ENCODE measurements around the gene CMSS1.

The CMSS1 gene

DNA sequence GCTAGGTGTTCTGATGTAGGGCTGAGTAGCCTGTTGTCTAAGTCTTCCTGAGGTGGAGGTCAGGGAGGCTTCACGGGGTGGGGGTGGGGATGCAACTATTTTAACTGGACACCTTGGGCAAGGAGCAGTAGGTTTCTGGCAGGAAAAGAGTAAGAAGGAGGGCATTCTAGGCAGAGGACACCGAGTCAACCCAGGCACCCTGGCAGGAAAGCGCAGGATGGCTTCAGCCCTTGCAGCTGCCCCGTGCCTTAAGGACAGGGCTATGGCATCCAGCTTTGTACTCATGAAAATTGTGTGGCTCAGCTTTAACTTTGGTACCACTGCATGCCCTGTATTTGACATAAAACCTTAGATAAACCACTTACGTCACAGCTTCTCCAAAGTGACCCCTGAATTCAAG, 303.0 kb downstream of the CMSS1 start:
- no peak for DNase-seq

DNA sequence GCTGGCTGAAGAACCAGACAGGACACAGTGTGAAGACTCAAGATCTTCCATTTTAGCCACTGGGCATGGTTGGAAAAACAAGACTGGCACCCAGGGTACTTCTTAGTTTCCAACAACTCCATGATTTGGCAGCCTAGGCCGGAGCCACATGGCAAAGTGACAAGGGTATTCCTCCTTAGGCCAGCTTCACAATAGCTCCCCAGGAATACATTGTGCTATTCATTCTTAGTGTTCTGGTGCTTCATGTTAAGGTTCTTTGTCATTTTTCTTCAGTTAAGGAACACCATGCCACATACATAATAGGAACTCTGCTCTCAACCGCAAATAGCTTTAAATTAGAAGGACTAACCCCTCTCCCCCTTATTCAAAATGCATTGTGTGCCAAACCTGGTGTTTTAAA, 304.7 kb downstream of the CMSS1 start:
- no peak for DNase-seq

GRCh38 chr3:100123112-100123511, 305.4 kb downstream of the CMSS1 start:
- no peak for DNase-seq

DNA sequence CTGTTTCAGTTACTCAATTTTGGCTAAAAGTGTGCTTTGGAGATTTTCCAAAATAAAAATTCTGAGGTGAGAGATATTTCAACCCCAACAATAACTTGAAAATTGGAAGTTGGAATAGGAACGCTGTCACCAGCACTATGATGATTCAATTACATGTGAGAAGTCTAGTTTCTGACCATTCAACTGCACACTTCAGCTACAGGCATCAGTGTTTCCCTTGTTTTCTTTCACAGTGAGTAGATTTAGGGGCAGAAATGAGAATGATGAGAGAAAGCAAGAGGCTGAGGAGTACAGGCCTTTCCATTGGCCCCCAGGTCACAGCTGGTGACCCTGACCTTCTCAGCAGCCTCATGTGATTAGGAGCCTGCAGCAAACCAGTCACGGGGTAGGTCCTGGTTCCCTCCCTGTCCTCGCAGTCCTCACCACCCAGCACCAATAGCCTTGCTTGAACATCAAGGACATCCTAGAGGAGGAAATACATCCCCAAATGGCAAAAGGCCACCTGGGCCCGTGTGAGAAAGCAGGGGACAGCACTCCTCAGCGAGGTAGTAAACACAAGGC, 306.6 kb downstream of the CMSS1 start:
- DNase-seq = no peak

DNA sequence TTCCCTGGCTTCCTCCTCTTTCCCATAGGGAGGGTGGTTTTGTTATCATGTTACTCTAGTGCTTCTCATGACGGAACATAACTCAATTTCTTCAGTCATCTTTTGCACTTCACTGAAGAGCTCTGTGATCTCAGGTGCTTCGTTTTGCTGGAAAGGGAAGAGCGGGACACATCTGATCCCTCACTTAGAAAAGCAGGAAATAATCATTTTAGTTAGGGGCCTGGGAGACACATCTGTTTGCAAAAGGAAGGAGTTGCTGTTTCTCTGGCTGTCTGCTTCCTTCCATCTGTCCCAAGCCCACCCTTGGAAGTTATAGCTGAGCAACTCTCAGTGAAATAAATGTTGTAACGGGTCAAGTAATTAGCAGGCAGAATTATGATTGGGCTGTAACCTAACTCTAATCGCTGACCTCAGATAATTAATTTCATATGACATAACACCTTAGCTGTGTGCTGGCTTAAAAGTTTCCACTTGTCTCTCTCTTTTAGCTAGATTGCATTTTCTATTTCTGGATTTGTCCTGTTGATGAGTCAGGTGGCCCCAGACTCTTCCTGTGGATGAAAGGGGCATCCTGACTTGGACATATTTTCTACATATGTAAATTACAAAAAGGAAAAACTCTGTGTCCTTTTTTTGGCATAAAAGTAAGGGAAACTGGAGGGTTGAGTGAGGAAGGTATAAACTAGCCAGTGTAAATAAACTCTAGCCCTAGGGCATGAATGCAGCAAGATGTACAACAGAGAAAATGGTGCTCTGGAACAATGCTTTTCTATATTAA, 307.7 kb downstream of the CMSS1 start:
- DNase-seq = no peak

DNA sequence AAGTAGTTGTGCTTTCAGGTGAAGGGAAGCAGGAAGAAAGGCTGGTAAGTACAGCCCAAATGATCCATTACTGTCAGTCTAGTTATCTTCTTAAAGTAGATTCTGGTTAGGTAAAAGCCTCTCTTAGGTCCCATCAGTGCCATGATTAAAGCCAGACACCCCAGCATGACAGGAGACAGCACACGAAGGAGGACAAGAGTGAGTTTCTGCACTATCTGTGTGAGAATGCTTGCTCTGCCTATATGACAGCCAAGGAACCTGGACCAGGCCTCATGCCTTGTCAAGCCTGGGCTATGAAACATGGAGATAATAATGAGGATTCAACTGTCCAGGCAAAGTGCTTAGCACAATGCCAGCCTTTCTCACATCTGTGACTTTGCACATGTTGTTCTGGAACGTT, 310.1 kb downstream of the CMSS1 start:
- DNase-seq = no peak

DNA sequence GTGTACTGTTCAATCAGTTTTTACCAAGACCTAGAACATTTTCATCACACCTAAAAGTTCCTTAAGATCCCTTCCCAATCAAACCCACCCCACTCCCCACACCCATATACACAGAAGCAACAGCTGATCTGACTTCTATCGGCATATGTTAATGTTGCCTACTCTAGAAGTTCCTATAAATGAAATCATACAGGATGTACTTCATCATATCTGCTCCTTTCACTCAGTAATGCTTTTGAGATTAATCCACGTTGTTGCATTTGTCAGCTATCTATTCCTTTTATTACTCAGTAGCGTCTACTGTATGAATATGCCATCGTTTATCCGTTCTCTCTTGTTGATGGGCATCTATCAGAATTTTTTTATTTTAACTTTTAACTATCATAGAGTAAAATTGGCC, 310.9 kb downstream of the CMSS1 start:
- no peak for DNase-seq

GRCh38 chr3:100129941-100130340, 312.3 kb downstream of the CMSS1 start:
- DNase-seq = no peak

GRCh38 chr3:100131241-100131640, 313.6 kb downstream of the CMSS1 start:
- DNase-seq = no peak

DNA sequence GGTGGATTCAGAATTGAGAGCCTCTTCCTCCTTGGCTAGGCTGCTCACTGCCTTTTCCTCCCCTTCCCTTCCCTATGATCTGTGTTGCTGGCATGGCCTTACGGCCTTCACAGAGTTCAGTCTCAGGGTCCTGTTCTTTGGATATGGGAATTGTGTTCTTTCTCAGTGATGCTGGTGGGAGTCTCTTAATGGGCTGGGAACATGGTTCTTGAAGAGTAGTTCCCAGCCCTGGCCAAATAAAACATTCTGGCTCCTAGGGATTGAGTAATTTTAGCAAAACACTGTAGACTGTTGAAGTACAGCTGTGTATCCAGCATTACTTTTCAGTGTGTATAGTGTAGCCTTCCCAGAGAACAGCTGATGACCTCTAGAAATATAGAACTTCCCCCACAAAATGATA, 319.3 kb downstream of the CMSS1 start:
- DNase-seq = no peak

- DNase-seq = no peak
Measured at GRCh38 chr3:100140976-100141375, 323.3 kb downstream of the CMSS1 start.

DNA sequence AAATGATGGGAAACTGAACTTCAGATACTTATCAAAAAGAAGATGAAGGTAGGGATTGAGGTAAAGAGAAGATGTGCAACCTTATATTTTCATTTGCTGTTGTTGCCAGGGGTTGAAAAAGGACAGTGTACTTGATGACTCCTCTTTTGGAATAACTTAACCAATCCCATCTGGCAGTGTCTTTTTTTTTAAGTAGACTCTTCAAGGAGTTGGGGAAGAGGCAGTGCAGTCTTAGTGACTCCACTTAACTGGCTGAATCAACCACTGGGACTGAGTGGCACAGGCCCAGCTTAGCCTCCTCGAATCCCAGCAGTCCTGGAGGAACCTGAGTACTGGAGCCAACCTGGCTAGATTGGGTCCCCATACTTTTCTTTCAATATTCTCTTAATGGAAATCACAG, 323.9 kb downstream of the CMSS1 start:
- no peak for DNase-seq

GRCh38 chr3:100144255-100144866, 326.7 kb downstream of the CMSS1 start:
- DNase-seq = no peak

- no peak for DNase-seq
Measured at GRCh38 chr3:100149130-100149529, 331.5 kb downstream of the CMSS1 start.

DNA sequence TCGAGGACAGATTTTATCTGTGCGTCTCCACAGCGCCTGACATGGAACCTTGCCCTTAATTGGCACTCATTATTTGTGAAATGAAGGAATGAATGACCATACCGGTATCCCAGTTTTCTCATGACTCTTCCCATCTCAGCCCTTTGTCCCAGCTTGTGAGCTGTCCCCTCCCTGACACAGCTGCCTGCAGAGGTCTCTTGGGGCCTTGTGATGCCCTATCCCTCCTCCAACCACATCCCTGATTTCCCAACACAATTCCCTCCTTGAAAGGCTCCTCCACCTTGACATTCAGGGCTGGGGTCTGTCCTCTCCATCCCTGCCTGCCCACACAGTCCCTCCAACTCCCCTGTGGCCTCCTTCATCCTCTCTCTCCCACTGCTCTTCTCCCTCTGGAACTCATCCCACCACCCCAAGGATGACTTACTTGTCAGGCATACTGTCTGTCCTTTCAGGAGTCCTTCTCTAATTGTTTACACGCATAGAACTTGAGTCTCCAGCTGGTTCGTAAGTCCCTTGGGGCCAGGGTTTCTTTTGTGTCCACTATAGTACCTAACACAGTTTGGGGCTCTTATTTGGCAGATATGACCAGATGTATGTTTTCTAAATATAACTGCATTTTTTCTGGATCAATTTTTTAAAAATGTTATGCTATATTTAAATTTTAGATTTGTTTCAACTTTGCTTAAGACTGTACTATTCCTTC, 332.2 kb downstream of the CMSS1 start:
- no peak for DNase-seq

- no peak for DNase-seq
Measured at GRCh38 chr3:100150473-100150872, 332.8 kb downstream of the CMSS1 start.

DNA sequence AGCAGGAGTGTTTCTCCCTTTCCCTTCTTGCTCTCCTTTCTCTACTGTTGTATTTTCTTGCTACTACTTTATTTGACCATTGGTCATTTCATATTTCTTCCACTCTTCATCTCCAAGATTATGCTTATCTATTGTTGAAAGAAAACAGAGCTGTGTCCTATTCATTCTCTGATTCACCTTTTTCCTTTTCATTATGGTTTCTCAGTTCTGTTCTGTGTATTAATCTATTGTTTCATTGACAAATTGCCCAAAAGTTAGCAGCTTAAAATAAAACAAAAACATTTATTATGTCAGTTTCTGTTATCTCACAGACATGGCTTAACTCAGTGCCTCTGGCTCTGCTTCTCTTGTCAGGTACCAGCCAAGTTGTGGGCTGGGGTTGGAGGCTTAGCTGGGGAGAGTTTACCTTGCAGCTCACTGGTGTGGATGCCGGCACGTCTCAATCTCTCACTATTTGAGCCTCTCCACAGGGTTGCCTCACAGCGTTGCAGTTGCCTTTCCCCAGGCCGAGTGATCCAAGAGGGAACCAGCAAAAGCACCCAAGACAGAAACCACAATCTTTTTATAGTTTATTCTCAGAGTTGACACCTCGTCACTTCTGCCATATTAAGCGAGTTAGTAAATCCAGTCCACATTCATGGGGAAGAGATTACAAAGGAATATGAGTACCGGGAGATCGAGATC, 333.5 kb downstream of the CMSS1 start:
- DNase-seq = no peak

GRCh38 chr3:100154171-100154570, 336.5 kb downstream of the CMSS1 start:
- DNase-seq = no peak

DNA sequence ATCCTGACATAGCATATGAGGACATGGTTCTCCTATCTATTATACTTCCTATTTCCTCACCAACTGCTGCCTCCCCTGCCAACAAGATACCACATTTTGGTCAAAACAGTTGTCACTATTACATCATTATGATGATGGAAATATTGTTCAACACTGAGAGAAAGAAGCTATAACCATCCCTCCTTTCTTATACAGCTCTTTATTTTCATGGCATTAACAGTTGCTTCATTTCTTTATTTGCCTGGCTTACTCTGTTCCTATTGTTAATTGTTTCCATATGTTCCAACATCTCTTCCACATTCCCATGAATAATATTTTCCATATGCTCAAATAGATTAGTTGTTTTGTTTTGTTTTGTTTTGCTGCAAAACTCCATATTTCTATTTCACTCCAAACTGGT, 337.5 kb downstream of the CMSS1 start:
- no peak for DNase-seq

GRCh38 chr3:100155590-100155989, 337.9 kb downstream of the CMSS1 start:
- no peak for DNase-seq

- no peak for DNase-seq
Measured at GRCh38 chr3:100157685-100158084, 340.0 kb downstream of the CMSS1 start.

GRCh38 chr3:100158918-100159330, 341.3 kb downstream of the CMSS1 start:
- DNase-seq = no peak
